Measurements from ENCODE around the gene FRS3.

Gene FRS3

GRCh38 chr6:41790045-41790444 is 10.3 kb upstream of the FRS3 start:
- DNase-seq (ENCODE audit: low read depth), result no peak

- no peak for DNase-seq (ENCODE audit: low read depth)
Measured at GRCh38 chr6:41789390-41789724, 9.7 kb upstream of the FRS3 start.

DNA sequence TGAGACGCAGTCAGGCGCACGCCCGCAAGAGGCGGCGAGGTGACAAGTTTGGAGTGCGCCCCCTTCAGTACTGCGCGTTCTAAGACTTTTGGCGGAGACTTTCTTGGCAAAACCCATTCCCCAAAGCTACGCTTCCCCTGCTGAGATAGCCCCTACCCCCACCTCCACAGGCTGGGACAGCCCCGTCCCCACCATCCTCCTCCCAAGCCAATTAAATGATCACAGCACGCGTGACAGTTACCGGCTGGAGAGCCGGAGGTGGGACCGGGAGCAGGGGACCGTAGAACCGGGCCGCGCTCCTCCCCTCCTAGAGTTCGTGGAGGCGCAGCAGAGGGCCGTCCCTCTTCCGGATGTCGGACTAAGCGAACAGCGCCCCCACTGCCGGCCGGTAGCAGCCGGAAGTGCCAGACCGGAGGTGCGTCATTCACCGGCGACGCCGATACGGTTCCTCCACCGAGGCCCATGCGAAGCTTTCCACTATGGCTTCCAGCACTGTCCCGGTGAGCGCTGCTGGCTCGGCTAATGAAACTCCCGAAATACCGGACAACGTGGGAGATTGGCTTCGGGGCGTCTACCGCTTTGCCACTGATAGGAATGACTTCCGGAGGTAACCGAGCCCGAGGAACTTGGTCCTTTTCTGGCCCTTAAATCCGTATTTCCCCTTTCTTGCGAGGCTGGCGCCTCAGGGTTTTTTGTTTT is 7.7 kb upstream of the FRS3 start, which contains the start of gene TOMM6:
TSS of gene TOMM6 (plus strand) at position 476 of the 699 bp plus-strand sequence. CDS start at position 480, 4 bp downstream.
- peak; percentile 89 for DNase-seq (ENCODE audit: low read depth)

- DNase-seq (ENCODE audit: low read depth), result peak; percentile 38
Measured at GRCh38 chr6:41786451-41787218, 6.9 kb upstream of the FRS3 start.

DNA sequence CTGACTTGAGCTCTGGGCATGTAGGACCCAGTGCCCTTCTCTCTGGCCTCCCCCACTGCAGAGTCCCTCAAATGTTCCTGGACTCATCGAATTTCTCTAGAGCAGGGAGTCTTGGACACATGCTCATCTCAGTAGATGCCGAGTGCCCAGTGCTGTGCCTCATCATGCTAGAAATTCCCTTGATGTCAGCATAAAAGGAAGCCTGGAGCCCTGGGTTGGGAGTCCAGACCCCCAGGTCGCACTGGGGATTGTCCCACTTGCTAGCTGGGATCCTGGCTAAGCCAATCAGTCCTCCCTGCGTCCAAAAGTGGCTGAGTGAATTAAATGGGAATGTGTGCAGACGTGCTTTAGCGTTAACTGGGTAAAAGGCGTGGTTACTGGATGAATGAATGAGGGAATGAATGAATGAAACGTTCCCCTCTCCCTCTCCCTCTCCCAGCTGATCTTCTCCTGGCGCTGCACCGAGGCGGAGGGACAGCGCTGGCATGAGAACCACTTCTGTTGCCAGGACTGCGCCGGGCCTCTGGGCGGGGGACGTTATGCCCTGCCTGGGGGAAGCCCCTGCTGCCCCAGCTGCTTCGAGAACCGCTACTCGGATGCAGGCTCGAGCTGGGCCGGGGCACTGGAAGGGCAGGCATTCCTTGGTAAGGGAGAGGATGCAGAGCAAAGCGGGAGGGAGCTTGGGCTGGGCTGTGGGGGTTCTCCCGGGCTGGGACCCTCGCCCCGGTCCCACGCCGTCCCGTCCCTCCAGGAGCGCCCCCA is 6.2 kb upstream of the FRS3 start:
- DNase-seq (ENCODE audit: low read depth), result no peak

GRCh38 chr6:41785254-41785653 is 5.6 kb upstream of the FRS3 start:
- no peak for DNase-seq (ENCODE audit: low read depth)

DNA sequence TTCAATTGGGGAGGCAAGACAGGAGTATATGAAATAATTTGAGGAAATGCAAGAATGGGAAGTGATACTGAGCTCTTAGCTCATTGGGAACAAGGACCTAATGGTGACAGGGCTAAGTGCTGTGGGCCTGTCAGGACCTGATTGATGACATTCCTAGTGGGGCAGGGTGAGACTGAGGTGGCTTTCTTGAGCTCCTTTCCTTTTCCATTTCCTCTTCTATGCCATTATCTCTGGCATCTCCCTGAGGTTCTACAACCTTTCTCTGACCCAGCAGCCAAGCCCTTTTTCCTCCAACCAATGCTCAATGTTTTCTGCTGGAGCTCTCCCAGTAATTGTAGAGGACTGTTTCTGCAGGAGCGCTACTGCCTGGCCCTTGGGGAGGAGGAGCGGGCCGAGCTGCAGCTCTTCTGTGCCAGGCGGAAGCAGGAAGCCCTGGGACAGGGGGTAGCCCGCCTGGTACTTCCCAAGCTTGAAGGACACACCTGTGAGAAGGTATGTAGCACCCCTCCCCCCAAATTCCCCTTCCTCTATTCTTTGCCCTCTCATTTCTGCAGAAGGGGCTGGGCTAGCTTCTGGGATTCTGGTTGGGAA is 5.0 kb upstream of the FRS3 start:
- DNase-seq (ENCODE audit: low read depth), result no peak

DNA sequence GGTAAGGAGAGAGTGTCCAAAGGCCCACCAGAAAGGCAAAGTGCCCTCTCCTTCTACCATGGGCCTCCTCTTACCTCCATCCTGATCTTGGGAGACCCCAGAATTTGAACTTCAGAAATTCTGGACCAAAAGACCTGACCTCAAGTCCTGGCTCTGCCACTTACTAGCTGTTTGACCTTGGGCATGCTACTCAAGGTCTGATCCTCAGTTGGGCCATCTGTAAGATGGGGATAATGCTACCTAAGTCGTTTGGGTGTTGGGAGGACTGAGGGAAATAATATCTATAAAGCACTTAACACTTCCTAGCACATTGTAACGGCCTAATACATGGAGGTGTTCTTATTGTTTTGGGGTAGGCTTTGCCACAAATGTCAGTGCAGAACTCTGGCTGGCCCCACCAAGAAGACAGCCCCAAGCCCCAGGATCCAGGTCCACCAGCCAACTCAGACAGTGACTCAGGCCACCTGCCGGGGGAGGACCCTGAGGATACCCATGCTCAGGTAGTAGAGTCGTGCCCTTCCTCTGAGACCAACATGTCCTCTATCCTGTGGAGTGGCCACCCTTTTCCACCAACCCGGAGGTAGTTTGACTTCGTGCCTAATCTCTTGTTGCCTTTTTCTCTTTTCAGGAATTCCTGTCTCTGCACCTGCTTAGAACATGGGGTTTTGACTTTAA is 3.5 kb upstream of the FRS3 start:
- DNase-seq (ENCODE audit: low read depth), result no peak

- no peak for DNase-seq (ENCODE audit: low read depth)
Measured at GRCh38 chr6:41781366-41781730, 1.6 kb upstream of the FRS3 start.

GRCh38 chr6:41780551-41781365 is 1.1 kb upstream of the FRS3 start, which contains the start of gene PRICKLE4:
PRICKLE4 (plus strand) TSS chr6:41780782; CDS start chr6:41783474, 2,692 bp downstream.
- no peak for DNase-seq (ENCODE audit: low read depth)

- DNase-seq (ENCODE audit: low read depth), result no peak
Measured at GRCh38 chr6:41779336-41779735, 364 bp downstream of the FRS3 start.

- DNase-seq (ENCODE audit: low read depth), result no peak
Measured at GRCh38 chr6:41778895-41779294, 805 bp downstream of the FRS3 start.

- DNase-seq (ENCODE audit: low read depth), result no peak
Measured at GRCh38 chr6:41777551-41778285, 2.0 kb downstream of the FRS3 start.

DNA sequence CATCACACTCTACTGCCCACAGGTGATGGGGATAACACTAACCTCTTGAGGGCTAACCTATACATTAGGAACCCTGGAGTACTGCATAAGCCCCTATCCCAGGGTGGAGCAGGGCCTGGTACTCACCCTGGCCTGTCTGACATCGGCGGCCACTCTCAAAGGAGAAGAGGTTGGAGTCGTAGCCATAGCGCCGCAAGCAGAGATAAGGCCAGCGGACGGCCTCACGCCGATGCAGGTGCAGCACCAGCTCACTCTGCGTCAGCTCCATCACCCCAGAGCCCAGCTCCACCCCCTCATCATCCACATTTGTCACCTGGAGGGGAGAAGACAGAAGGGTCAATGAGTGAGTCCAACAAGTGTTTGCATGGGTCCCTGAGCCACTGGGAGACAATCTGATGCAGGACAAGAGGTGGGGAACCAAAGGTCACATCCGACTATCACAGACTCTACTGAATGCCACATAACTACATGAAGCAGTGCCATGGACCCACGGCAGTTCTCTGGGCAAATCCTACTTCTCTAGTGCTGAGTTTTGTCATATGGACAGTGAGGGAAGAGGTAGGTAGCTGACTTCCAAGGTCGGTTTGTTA is 4.3 kb downstream of the FRS3 start:
- DNase-seq (ENCODE audit: low read depth), result no peak

GRCh38 chr6:41774841-41775240 is 4.9 kb downstream of the FRS3 start:
- DNase-seq (ENCODE audit: low read depth), result no peak

DNA sequence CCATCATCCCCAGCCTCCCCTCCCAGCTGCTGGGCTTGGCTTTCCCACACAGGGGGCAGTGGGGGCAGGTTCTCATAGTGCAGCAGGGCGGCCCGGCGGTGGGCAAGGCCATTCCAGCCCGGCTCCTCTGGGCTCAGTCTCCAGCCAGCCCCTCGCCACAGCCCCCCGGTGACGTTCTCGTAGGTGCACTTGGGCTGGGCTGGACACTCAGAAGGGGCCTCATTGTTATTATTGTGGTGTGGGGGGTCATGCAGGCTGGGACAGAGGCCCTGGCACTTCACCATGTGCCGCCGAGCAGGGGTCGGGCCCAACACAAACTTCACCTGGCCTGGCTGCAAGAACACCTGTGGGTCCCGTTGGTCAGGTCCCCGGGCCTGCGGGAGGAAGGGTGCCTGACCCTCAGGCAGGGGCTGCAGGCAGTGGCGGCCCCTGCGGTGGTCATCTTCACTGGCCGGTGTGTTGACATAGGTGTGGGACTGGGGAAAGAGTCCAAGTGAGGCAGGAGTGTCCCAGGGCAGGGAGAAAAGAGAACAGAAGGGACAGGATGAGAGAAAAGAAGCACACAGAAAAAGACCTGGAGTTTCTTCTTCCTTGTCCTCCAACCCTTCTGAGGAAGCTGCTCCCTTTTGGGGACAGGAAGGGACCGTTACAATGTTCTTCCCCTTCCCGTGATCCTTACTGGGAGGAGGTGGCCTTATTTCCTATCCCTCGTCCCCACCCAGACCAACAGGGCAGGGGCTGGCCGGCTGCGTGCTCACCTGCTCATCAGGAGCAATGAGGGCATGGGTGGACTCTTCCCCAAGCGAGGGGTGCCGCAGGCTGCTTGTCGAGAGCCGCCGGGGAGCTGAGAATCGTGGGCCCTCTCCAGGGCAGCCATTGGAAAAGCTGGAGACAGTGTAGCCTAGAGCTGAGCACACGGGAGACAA is 8.4 kb downstream of the FRS3 start:
- no peak for DNase-seq (ENCODE audit: low read depth)

GRCh38 chr6:41770381-41771057 is 9.2 kb downstream of the FRS3 start:
- no peak for DNase-seq (ENCODE audit: low read depth)

DNA sequence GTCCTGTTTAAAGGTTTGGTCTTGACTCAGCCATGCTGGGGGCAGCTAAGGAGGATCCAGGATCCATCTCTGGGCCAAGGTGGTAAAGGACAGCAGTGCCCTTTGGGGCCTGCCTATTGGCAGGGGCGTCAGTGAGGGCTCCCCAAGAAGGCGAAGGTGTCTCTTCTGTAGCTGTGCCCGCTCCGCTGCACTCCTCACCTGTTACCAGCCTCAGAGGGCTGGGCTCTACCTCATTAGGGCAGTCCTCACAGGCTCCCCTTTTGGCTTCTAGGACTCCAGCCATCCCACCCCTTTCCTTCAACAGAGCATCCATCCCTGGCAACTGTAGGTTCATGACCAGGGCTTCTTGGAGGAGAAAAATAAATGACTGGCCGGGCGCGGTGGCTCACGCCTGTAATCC is 10.3 kb downstream of the FRS3 start:
- no peak for DNase-seq (ENCODE audit: low read depth)
